HG02623 (cell line): ENCODE data around the gene RXRA.

Experiments used
- ATAC-seq: cut with Tn5 transposase; IDR thresholded peaks from one replicate; pipeline ENCODE4 v1.9.1; 2021; ENCODE audit warnings: moderate library complexity; ENCODE audit not compliant: unreplicated experiment

RXRA gene

DNA sequence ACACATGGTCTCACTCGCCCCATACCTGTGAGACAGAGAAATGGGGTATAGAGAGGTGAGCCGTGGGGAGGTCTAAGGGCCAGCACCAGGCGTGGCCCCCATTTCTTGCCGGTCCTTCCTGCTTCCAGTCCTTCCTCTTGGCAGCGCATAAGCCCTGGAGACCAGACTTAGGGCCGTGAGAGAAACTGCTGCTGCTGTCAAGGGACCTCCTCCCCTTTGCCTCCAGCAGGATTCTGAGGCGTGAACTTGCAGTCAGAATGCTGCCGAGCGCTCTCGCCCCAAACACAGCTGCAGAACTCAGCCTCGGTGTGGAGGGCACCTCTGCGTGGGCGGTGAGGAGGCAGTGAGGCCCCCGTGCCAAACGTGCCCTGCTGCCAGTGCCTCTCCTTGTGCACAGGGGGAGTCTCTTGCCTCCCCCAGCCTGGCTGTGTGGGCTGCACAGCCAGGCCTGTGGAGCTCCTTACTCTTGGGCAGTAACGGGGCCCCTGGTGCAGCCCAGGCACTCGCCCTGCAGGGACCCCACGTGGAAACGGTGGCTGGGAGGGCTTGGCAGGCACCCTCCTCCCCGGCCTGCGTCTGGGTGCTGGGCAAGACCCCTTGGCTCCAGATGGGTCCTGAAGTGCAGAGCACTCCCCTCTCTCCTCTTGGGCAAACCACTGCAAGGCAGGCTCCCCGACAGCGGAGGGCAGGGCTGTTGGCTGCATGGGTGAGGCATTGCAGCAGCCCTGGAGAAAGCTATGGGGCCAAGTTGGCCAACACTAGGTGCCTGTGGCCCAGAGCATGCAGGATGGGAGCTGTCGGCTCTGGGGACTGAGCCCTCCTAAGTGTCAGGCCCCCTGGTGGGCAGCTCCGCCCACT lies 85.4 kb downstream of the RXRA start:
- no peak for ATAC-seq

DNA sequence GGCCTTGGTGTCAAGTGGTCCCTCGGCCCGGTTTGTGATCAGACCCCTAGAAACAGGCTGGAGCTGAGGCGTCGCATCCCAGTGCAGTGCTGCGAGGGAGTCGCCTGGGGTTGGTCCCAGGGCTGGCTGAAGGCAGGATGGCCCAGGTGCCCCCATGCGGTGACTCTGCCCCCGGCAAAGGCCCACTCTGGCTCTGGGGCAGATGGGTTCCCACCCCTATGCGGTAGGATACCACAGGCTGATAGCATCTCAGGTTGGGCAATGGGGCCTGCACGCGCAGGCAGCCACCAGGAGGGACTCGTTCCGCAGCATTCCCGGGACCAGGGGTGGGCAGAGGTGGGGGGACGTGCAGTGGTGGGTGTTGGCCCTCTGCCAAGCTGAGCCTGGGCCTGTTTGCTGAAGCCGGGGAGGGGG lies 86.0 kb downstream of the RXRA start:
- ATAC-seq, result no peak

- ATAC-seq, result no peak
Measured at GRCh38 chr9:134413112-134413715, 87.0 kb downstream of the RXRA start.

DNA sequence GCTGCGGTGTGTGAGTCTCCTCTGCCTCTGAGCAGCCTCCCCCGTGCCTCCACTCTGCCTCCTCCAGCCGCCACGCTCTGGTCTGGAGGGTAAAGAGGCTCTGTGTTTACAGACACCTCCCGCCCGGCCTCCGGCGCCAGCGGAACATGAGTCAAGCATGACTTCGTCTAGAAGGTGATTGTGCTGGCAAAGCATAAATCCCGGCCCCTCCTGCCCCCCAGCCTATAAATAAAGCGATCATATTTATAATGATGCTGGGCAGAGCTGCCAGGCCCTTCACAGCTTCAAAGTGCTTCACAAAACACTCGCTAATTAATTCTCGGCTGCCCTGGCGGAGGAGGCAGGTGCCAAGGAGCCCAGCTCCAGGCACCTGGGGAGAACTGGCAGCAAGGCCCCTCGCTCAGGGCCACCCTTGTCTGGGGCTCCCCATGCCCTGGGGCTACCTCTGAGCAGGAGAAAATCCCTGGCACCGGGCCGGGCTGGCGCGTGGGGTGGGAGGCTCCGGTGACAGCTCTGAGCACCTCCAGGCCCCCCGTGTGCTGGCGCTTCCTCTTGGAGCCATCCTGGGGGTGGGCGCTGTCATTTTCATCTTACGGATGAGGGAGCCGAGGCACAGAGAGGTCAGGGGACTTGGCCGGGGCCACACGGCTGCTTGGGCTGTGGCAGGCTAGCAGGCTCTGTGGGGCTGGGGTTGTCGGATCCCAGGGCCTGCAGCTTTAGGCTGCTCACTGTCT lies 87.8 kb downstream of the RXRA start:
- ATAC-seq, result no peak

DNA sequence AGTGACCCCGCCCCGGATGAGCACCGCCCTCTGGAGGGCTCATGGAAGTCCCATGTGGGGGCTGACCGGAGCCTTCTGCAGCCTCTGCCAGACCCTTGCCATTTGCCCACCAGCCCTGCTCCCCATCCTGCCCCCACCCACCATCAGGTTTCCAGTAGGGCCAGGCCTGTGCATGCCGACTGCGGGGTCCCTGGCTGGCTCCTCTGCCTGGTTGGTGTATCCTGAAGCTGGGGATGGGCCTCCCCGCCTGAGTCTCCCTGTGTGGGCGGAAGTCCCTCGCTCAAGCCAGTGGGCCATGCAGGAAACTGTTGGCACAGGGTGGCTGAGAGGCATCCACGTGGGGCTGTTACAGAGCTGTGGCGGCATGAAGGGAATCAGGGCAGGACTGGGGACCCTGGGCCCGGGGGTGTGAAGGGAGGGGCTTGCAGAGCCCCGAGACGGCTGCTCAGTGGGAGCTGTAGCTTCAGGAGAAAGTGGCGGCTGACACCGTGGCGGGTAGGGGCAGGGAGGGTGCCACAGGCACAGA lies 88.7 kb downstream of the RXRA start:
- no peak for ATAC-seq

DNA sequence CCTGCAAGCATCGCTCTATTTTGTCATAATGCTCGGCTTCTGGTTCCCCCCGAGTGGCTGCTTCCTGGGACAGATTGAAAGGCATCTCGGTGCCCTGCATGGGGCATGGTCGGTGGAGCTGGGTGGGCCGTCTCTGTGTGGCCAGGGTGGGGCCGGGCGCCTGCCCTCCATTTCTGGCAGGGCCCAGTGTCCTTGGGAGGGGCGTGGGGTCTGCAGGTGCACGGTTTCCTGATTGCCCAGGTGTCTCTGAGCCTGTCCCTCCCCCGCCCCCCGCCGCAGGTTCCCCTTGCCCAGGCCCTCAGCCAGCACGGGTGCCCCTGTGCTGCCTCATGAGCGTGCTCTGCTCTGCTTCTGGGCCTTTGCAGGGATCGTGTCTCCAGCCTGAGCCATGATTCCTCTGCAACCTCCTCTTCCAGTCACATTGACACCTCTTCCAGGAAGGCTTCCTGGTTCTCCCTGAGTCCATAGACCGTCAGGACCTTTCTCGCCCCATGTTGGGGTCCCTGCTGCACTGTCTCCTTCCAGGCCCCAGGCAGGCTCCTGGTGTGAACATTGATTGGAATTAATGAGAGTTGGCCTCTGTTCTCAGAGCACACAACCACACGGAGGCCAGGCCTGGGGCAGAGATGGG lies 90.2 kb downstream of the RXRA start:
- ATAC-seq, result no peak

- no peak for ATAC-seq
Measured at GRCh38 chr9:134418354-134418753, 92.1 kb downstream of the RXRA start.

- ATAC-seq, result no peak
Measured at GRCh38 chr9:134419000-134419683, 92.9 kb downstream of the RXRA start.

DNA sequence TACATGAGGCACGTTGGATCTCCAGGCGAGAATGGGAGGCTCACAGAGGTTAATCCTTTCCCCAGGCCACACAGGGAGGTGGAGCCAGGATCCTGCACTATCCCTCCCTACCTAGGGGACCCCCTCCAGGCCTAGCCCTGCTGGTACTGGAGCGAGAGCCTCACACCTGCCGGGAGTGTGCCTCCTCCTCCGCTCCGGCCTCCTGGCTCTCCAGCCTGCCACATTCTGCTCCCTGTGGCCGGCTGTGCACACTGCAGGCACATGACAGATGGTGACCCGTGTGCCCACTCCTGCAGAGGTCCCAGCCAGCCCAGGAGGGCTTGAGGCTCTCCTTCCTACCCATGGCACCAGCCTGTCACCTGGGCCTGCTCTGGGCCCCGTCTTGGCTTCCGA lies 93.4 kb downstream of the RXRA start:
- ATAC-seq, result no peak

- no peak for ATAC-seq
Measured at GRCh38 chr9:134420281-134420845, 94.1 kb downstream of the RXRA start.

DNA sequence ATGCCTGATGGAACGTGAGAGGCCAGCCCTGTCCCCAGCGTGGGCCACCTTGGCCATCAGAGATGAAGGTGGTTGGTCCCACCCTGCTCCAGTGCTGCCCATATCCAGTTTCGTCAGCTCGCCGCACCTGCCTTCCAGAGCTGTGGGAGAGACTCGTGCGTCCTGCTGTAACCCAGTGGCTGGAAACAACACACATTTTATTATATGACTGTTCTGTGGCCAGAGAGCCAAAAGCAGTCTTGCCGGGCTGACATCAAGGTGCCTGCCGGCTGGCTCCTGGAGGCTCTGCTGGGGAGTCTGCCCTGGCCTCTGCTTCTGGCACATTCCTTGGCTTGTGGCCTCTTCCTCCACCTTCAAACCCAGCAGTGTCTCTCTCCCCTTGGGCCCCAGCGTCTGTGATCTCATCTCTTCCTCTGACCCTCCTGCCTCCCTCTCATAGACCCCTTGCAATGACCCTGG lies 94.7 kb downstream of the RXRA start:
- ATAC-seq, result no peak

DNA sequence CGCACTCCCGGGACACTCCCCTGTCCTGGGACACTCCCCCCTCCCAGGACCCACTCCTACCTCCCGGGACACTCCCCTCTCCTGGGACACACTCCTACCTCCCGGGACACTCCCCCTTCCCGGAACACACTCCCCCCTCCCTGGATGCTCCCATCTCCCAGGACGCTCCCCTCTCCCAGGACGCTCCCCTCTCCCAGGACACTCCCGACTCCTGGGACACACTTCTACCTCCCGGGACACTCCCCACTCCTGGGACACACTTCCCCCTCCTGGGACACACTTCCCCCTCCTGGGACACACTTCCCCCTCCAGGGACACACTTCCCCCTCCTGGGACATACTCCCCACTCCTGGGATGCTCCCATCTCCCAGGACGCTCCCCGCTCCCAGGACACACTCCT lies 95.6 kb downstream of the RXRA start:
- no peak for ATAC-seq

DNA sequence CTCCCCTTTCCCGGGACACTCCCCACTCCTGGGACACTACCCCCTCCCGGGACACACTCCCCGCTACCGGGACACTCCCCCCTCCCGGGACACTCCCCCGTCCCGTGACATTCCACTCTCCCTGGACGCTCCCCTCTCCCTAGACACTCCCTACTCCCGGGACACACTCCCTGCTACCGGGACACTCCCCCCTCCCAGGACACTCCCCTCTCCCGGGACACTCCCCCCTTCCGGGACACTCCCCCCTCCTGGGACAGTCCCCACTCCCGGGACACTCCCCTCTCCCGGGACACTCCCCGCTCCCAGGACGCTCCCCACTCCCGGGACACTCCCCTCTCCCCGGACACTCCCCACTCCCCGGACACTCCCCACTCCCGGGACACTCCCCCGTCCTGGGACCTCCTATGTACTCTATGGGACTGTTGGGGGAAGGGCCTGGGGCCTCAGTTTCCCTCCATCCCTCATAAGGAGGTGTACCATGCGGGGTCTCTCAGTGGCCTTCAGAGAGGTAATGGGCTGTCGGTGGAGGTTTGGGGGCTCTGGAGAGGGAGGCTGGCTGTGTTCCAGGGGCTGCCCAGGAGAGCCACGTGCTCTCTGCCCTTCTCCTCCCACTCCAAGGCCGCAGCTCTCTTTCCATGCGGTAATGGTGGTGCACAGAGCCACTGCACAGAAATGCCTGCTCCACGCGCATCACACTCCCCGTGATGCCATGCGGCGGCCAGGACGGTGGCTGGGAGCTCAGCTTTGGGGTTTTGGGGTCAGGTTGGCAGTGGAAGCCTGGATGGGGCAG lies 96.2 kb downstream of the RXRA start:
- ATAC-seq, result no peak

GRCh38 chr9:134423166-134423565 lies 96.9 kb downstream of the RXRA start:
- no peak for ATAC-seq

DNA sequence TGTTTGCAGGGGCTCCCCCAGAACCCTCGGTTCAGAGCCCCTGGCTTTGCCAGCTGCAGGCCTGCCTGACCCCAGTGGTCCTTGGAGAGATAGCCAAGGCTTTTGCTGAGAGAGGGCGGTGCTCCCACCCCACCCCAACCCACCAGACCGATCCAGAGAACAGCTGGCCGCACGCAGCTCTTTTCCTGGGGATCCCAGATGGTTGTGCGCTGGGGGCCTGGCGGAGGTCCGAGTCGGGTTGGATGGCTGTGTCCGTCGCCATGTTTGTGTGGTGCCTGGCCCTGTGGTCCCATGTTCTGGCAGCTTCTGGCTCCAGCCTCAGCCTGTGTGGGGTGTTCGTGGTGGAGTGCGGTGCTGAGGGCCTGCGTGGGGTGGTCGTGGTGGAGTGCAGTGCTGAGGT lies 97.5 kb downstream of the RXRA start:
- no peak for ATAC-seq

DNA sequence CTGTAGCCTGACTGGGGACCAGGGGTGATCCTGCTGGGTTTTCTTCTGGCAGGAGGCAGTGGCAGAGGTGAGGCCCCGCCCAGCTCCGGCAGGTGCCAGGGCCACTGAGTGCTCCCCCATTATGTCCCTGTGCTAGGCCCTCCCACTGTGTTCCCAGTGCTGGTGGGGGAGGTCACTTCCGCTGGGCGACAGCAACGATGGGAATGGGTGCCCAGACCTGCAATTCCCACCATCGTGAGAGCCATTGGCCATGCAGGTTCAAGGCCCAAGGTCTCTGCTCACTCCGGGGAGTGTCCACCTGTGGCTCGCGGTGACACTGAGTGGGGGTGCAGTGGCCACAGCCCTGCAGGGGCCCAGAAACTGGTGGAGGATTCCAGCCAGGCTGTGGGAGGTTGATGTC lies 98.6 kb downstream of the RXRA start:
- ATAC-seq, result no peak

DNA sequence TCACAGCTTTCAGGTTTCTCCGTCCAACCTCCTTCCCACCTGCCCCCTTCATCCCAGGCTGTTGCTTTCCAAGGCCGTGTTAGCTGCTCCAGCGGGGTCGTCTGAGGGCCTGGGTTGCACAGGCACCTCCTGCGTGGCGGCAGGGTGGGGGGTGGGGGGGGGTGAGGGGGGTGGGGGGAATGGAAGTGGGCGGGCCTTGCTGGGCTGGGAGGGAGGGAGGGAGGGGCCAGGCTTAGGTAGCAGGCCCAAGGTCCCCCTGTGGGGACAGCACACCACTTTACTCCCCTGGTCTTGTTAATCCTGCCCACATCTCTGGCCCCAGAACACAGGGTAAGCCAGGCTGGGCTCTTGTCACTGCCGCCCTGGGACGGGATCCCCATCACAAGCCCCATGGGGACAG lies 99.1 kb downstream of the RXRA start:
- no peak for ATAC-seq

- no peak for ATAC-seq
Measured at GRCh38 chr9:134425812-134426211, 99.6 kb downstream of the RXRA start.

DNA sequence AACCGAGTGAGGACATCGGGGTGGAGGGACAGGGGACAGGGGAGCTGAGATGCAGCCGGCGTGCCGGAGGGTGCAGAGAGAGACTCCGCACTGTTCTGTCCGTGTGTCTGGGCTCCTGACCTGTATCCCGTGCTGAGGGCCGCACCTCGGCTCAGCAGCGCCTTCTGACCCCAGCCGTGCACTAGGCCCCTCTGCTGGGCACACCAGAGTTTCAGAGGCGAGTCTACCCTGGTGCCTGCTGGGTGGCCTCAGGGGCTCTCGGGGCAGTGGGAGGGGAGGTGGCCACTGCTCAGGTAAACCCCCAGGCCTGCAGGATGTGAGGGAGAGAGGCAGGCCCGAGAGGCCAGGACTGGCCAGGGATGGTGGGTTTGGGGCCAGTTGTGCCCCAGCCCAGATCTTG lies 100.2 kb downstream of the RXRA start:
- ATAC-seq, result no peak
